ENCODE results near the gene TMEFF2.

Gene TMEFF2

DNA sequence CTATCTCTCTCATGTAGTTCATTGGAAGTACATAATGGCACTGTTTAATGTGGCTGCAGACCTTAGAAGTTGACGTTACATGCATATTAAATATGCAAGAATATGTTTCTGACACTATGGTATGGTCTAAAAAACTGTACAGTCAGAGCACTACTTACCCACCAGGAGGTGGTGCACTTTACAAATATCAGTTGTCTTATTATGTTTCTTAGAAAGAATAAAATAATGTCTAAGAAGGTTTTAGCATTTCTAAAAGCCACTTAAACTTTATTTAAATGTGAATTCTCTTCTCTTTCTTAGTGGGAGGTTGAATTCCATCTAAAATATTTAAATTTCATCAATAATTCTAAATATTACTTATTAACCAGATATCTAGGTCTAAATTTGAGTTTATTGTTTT is 4.3 kb downstream of the TMEFF2 start:
- peak; percentile 66 for DNase-seq (ENCODE audit: low read depth)
- TF ChIP-seq, protein P1, sequence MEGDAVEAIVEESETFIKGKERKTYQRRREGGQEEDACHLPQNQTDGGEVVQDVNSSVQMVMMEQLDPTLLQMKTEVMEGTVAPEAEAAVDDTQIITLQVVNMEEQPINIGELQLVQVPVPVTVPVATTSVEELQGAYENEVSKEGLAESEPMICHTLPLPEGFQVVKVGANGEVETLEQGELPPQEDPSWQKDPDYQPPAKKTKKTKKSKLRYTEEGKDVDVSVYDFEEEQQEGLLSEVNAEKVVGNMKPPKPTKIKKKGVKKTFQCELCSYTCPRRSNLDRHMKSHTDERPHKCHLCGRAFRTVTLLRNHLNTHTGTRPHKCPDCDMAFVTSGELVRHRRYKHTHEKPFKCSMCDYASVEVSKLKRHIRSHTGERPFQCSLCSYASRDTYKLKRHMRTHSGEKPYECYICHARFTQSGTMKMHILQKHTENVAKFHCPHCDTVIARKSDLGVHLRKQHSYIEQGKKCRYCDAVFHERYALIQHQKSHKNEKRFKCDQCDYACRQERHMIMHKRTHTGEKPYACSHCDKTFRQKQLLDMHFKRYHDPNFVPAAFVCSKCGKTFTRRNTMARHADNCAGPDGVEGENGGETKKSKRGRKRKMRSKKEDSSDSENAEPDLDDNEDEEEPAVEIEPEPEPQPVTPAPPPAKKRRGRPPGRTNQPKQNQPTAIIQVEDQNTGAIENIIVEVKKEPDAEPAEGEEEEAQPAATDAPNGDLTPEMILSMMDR (conservative IDR thresholded peaks at IDR 0.05; ENCODE audit: control insufficient read depth, insufficient read depth, low read depth, low read length) = peak; percentile 69

DNA sequence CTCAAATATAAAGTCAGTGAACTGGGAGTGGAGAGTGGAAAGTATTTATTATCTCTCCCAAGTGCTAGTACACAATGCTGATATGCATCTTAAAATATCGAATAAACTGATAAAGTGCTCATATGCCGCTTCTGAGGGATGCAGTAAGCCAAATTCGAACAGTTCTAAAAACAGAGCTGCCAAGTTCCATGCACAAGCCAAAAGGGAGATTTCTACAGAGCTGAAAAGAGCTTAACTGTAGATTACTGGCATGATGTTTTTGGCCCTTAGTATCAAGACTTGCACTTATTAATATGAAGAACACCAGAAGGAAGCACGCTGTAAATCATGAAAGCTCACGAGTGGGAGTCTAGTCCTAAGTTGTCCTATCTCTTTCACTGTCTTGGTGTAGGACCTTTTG is 7.9 kb downstream of the TMEFF2 start:
- DNase-seq (ENCODE audit: low read depth) = no peak
- TF ChIP-seq, protein P1 (conservative IDR thresholded peaks at IDR 0.05; ENCODE audit: control insufficient read depth, insufficient read depth, low read depth, low read length) = no peak
- no peak overlapping the region for H3K4me3 ChIP-seq (ENCODE audit: control insufficient read depth, low read depth, low read length)

More for the DNA sequence above, 4.3 kb downstream of the TMEFF2 start:
- H3K4me3 ChIP-seq (ENCODE audit: control insufficient read depth, low read depth, low read length) = no peak overlapping the region

DNA sequence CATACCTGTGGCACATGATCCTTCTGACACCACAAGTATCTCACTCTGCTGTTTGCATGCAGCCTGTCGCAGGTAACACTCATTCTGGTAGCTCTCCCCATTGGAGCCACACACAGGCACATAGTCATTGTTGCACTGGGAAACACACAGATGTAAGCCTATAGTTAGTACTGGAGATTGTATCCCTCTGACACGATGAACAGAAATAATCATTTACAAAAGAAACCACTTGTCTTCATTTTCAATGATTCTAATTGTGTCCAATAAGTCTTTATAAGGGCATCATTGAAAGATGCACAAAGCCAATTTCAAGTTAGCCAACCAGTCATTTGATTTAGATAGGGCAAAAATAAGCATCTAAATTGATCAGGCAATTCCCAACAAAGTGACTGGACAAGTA is 10.4 kb downstream of the TMEFF2 start:
- TF ChIP-seq, protein P1 (conservative IDR thresholded peaks at IDR 0.05; ENCODE audit: control insufficient read depth, insufficient read depth, low read depth, low read length) = no peak
- DNase-seq (ENCODE audit: low read depth) = no peak
- no peak overlapping the region for H3K4me3 ChIP-seq (ENCODE audit: control insufficient read depth, low read depth, low read length)

DNA sequence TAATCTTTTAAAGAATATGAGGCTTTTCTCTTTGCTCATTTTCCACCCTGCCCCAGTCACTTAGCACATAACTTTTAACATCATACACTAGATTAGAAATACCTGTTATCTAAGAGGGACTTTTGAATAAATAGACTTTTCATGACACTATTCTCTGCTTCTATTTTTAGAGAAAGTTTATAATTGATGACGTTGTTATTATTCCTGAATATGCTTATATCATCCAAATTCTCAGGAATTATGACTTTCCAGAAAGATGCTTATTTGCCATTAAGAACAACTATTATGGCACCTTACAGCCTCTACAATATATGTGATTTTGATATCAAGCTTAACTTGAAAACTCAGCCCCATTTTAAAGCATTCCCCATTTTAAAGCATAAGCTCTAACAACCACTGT is 11.4 kb downstream of the TMEFF2 start:
- no peak overlapping the region for H3K4me3 ChIP-seq (ENCODE audit: control insufficient read depth, low read depth, low read length)
- DNase-seq (ENCODE audit: low read depth) = no peak
- TF ChIP-seq, protein P1 (conservative IDR thresholded peaks at IDR 0.05; ENCODE audit: control insufficient read depth, insufficient read depth, low read depth, low read length) = no peak

DNA sequence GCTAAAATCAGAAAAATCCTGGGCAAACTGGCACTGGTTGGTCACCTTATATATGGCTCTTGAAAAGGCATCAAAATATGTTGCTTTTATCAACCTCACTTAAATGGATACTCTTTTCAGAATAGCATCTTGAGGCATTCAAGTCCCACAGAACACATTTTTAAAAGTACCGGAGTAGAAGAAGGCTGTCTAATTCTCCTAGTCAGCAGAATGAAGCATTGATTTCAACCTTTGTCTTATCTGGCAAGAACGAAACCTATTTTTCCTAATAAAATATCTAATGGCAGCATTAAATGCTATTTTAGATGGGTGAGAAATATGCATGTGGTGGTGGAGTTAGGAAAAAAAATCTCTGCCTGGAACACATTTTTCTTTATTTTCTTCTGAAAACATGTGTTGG is 27.8 kb downstream of the TMEFF2 start:
- DNase-seq (ENCODE audit: low read depth) = no peak
- H3K4me3 ChIP-seq (ENCODE audit: control insufficient read depth, low read depth, low read length) = no peak overlapping the region
- TF ChIP-seq, protein P1 (conservative IDR thresholded peaks at IDR 0.05; ENCODE audit: control insufficient read depth, insufficient read depth, low read depth, low read length) = no peak

DNA sequence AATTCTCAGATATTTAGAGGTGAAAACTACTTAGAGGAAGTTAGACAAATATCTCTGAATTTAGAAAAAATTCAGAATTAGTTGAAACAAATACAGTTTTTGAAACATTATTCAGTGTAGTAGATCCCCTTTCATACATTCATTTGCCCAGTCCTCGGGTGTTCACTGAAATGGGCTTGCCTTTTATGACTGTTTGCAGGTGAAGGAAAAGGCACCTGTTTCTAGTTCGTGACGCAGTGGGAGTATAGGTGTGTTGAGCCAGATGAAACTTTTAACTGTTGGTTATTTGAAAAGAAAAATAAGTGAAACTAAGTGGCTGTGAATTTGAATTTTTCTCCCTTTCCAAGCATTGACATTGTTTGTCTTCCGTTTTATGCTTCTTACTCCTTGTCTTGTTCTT is 28.9 kb downstream of the TMEFF2 start:
- DNase-seq (ENCODE audit: low read depth) = no peak
- TF ChIP-seq, protein P1 (conservative IDR thresholded peaks at IDR 0.05; ENCODE audit: control insufficient read depth, insufficient read depth, low read depth, low read length) = no peak

DNA sequence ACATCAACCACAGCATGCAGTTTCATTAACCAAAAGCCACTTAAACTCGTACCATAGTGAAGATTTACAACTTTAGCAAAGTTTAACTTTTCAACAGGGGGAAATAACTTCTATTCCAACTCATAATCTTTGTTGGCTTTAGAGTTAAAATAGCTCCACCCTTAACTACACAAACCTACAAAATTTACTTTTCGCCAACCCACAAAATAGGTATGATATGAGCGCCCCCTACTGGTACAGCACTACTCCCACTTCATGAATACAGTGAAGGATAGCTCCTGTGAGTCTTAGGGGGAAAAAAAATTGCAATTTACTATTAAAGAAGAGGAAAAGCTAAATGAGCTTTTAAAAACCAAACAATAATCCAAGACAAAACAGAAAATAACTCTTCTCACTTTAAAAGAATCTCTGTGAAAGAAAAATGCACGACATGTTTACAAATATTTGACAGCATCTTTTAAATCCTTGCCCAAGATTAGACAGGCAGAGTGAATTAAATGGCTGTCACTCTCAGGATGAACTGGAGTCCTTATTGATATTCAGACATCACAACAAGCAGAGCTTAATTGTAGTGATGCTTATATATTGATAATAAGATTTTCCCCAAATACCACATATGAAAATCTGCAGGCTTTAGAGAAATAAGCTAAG is 32.2 kb downstream of the TMEFF2 start:
- H3K4me3 ChIP-seq (ENCODE audit: control insufficient read depth, low read depth, low read length) = no peak overlapping the region
- DNase-seq (ENCODE audit: low read depth) = peak; percentile 78
- TF ChIP-seq, protein P1 (conservative IDR thresholded peaks at IDR 0.05; ENCODE audit: control insufficient read depth, insufficient read depth, low read depth, low read length) = peak; percentile 97

More for the DNA sequence above, 28.9 kb downstream of the TMEFF2 start:
- no peak overlapping the region for H3K4me3 ChIP-seq (ENCODE audit: control insufficient read depth, low read depth, low read length)
